ENCODE measurements around the gene HSBP1L1.
A peak's percentile ranks its signal among the peaks of the same experiment; 100 is the strongest.

Gene HSBP1L1

GRCh38 chr18:79945118-79946042, 19.1 kb upstream of the HSBP1L1 start:
- DNase-seq, result no peak

GRCh38 chr18:79947054-79947755, 17.2 kb upstream of the HSBP1L1 start:
- DNase-seq, result no peak

- no peak for DNase-seq
These were observed 16.4 kb upstream of the HSBP1L1 start for GRCh38 chr18:79947881-79948610.

- DNase-seq, result no peak
These were observed 15.6 kb upstream of the HSBP1L1 start for GRCh38 chr18:79948719-79949411.

DNA sequence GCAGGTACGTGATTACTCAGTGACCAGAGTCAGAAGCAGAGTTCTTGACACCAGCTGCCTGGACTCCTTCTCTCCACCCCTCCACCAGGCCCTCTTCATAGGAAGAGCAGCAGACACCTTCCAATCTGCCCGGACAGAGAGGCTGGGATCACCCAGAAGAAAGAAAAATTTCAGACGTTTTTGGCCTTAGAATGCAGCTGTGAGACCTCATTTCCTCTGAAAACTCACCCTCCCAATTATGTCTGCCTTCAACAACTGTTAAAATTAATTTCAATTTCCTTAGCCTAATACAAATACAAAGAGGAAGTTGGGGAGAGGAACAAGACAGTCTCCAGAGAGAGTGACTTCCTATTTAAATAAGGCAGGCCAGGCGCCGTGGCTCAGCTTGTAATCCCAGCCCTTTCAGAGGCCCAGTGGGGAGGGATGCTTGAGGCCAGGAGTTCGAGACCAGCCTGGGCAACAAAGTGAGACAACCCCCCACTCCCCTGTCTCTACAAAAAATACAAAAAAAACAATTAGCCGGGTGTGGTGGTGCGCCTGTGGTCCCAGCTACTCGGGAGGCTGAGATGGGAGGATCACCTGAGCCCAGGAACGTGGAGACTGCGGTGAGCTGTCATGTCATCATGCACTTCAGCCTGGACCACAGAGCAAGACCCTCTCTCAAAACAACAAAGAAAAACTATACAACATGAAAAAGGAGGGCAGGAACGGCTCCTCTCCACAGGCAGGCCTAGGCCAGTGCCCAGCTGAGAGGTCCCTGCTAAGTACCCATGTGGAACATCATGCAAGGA, 14.6 kb upstream of the HSBP1L1 start:
- DNase-seq, result no peak

DNA sequence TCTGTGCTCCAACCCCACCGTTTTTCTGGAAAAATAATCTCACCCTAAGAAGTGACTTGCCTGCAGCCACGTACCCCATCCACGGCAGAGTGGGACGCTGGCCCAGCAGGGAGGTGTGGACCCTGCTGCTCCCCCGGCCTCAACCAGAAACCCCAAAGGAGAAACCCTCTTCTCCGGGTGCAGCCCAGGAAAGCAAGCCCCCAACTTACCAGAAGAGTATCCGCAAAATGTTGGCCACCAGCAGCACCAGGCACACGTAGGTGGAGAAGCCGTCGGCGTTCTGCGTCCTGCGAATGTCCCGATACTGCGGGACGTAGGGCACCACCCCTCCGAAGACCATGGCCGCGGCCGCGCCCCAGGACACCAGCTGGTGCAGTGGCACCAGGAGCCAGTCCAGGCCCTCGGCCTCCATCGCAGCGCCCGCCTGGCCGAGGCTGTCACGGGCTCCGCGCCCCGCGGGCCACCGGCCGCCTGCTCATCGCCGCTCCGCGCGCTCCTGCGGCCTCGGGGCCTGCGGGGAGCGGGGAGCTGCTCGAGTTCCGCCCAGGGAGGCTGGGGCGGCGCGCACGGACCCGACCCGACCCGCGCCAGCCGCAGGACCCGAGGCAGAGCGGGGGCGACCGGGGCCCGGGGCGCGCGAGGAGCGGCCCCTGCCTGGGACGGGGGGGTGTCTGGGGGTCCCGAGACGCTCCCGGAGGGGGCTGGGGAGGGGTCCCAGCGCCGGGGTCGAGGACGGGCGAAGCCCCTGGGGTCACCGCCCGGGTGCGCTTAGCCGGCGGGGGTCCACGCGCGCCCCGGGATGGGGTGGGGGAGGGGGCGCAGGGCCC, 13.7 kb upstream of the HSBP1L1 start:
- no peak for DNase-seq

DNA sequence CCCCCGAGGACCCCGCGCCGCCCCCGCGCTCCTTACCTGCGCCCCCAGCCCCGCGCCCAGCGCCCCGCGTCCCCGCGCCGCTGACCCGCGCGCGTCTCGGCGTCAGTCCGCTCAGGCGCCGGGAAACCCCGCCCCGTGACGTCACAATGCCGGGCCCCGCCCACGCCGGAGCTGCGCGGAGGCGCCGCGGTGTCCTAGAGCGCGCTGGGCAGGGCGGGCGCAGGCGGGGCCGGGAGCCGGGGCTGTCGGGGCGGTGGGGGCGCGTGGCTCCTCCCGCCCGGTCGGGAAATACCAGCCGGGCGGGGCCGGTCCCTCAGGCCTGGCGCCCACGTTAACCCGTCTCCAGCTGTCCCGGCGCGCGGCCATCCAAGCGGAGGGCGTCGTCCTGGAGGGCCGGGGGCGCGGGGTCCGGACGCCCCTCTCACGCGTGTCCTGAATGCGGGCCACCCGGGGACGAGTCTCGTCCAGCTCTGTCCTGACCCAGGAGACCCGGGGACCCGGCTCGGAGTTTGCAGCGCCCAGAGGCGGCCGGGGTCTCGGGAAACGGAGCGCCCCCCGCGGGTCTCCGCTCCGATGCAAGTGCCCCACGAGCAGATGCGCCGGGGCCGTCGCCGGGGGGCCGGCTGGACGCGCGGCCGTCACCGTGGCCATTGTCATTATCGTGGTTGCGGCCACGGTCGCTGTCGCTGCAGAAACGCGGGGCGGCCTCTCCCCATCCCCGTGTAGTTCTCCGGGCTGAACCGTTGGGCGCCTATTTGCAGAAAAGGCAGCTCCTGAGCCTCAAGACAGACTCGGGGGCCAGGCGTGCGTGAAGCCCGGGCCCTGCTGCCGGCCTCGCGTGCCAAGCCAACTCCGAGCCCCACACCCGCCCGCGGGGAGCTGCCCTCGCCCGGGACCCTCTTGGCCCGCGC, 12.6 kb upstream of the HSBP1L1 start, which contains the start of gene SLC66A2:
Gene SLC66A2 (minus strand): TSS at position 109 of the 911 bp plus-strand sequence. CDS start 727 bp downstream, outside the sequence.
- peak; percentile 77 for DNase-seq

GRCh38 chr18:79952456-79952995, 11.9 kb upstream of the HSBP1L1 start:
- no peak for DNase-seq

- no peak for DNase-seq
These were observed 11.4 kb upstream of the HSBP1L1 start for GRCh38 chr18:79952996-79953559.

- no peak for DNase-seq
These were observed 10.3 kb upstream of the HSBP1L1 start for GRCh38 chr18:79953971-79954651.

DNA sequence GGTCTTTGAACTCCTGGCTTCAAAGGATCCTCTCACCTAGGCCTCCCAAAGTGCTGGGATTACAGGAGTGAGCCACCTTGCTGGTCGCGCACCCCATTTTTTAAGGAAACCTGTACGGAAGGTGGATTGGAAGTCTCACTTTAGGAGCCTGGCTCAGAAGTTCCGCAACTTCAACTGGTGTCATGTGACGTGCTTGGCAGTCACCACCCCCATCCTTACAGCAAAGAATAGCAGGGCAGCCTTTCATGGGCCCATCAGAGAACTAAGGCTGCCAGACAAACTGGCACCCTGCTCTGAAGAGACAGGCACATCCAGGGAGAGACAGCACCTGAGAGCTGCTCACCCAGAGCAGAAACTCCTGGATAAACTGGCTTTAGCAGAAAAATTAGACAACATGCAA, 9.7 kb upstream of the HSBP1L1 start:
- no peak for DNase-seq

GRCh38 chr18:79955302-79956075, 9.0 kb upstream of the HSBP1L1 start:
- DNase-seq, result no peak

DNA sequence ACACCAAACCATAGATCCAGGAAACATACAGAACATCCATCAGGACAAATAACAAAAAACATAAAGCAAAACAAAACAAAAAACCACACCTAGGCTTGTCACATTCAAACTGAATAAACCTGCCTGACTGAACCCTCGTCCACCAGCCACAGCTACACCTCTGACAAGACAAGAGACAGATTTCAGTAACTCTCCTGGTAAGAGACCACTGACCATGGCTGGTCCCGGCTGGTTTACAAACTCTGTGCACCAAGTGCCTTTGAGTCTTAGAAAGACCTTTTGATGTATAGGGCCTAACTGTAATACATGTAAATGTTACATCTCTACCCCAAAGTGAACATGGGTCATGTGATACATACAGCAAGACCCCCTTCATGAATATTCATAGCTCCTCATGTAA, 8.2 kb upstream of the HSBP1L1 start:
- DNase-seq, result no peak

DNA sequence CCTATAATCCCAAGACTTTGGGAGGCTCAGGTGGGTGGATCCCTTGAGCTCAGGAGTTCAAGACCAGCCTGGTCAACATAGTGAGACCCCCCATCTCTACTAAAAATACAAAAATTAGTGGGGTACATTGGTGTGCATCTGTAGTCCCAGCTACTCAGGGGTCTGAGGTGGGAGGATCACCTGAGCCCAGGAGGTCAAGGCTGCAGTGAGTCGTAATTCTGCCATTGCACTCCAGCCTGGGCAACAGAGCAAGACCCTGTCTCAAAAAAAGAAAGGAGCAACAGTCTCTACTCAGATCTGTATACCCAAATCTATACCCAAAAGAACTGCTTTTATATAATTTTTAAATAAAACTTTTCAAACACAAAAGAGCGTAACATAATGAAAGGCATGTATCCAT, 5.5 kb upstream of the HSBP1L1 start:
- no peak for DNase-seq

DNA sequence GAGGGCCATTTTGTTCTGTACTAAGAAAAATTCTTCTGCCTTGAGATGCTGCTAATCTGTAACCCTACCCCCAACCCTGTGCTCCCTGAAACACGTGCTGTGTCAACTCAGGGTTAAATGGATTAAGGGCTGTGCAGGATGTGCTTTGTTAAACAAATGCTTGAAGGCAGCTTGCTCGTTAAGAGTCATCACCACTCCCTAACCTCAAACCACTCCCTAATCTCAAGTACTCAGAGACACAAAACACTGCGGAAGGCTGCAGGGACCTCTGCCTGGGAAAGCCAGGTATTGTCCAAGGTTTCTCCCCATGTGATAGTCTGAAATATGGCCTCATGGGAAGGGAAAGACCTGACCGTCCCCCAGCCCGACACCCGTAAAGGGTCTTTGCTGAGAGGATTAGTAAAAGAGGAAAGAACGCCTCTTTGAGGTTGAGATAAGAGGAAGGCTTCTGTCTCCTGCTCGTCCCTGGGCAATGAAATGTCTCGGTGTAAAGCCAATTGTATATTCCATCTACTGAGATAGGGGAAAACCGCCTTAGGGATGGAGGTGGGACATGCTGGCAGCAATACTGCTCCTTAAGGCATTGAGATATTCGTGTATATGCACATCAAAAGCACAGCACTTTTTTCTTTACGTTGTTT, 4.2 kb upstream of the HSBP1L1 start:
- peak; percentile 15 for DNase-seq

DNA sequence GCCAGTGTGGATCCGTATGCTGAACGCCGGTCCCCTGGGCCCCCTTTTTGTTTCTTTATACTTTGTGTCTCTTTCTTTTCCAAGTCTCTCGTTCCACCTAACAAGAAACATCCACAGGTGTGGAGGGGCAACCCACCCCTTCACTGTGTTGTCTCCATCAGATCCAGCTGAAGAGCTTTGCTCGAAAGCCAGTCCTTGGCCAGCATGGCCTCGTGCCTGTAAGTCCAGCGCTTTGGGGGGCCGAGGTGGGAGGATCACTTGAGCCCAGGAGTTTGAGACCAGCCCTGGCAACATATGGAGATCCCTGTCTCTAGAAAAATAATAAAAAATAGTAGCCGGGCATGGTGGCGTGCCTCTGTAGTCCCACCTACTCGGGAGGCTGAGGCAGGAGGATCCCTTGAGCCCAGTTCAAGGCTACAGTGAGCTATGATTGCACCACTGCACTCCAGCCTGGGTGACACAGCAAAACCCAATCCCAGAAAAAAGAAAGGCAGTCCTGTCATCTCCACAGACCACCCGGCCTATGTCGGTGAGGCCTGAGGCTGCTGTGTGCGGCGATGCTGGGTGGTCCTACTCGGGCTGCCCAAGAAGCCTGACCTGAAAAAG, 3.4 kb upstream of the HSBP1L1 start:
- no peak for DNase-seq
